ENCODE results near the gene NKIRAS2. TPM values are rescaled to one million over a fixed set of nuclear protein-coding genes. Genes with fewer than 3 reads are reported as not detected.

The NKIRAS2 gene
- polyA plus RNA-seq, 1 donor (not counting 4 experiments of a cell fraction or from before 2014, with no cell fraction given): 26.3 TPM

DNA sequence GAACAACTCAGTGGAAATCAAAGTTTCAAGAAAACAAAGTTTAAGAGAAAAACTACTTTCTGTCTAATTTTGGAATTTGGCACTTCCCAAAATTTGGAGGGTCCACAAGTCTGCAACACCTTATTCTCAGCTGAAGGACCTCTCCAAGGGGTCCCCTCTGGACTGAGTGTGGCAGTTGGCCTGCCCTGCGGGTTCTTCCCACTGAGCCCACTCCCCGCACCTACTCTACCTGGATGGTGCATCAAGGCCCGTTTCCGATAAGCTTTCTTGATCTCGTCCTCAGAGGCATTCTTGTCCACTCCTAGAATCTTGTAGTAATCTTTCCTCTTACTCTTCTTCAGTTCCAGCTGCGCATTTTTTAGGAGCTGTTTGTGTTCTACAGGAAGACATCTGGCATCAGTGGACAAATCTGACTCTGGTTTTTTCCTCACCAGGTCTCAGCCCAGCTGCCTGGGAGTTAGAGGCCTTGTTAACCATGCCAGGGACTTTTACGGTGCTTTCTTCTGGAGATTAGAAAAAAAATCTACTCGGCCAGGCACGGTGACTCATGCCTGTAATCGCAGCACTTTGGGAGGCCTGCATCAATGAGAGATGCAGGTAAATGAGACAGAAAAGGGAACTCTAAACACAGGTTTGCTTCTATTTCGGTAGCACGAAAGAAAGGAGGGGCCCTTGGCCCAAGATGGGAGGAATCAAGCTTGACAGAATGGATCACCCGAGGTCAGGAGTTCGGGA is 37.7 kb upstream of the NKIRAS2 start:
- peaks cover 2% of the 10 kb centered on the region for H3K4me1 ChIP-seq (ENCODE audit: control insufficient read depth, extremely low read depth, insufficient read depth, low read length)
- no peak overlapping the region for H3K9ac ChIP-seq (ENCODE audit: control insufficient read depth, extremely low read depth, insufficient read depth, low read length)
- H3K9me1 ChIP-seq (ENCODE audit: control insufficient read depth, extremely low read depth, insufficient read depth, low read length): no peaks in the 10 kb centered on the region
- DNase-seq (ENCODE audit: low read depth, low spot score): no peak
- H3K4me3 ChIP-seq (ENCODE audit: control insufficient read depth in 2 of 3, extremely low read depth in 1 of 3, insufficient read depth in 2 of 3, low read depth in 1 of 3, low read length in 3 of 3): no peak overlapping the region
- H3K4me2 ChIP-seq (ENCODE audit: control insufficient read depth, extremely low read depth, insufficient read depth, low read depth, low read length): no peak overlapping the region
- dilution Hi-C loops (cut with MboI; ENCODE audit: extremely low pct_ligation_motif_present, low sequenced_read_pairs): no loop called here
- no peak for FAIRE-seq
- H4K20me1 ChIP-seq (ENCODE audit: control insufficient read depth, extremely low read depth, insufficient read depth, low read length): no peaks in the 10 kb centered on the region
- no peak for TF ChIP-seq EZH2 (IDR thresholded peaks at IDR 0.05; ENCODE audit: low read length)
- TF ChIP-seq, protein P1, sequence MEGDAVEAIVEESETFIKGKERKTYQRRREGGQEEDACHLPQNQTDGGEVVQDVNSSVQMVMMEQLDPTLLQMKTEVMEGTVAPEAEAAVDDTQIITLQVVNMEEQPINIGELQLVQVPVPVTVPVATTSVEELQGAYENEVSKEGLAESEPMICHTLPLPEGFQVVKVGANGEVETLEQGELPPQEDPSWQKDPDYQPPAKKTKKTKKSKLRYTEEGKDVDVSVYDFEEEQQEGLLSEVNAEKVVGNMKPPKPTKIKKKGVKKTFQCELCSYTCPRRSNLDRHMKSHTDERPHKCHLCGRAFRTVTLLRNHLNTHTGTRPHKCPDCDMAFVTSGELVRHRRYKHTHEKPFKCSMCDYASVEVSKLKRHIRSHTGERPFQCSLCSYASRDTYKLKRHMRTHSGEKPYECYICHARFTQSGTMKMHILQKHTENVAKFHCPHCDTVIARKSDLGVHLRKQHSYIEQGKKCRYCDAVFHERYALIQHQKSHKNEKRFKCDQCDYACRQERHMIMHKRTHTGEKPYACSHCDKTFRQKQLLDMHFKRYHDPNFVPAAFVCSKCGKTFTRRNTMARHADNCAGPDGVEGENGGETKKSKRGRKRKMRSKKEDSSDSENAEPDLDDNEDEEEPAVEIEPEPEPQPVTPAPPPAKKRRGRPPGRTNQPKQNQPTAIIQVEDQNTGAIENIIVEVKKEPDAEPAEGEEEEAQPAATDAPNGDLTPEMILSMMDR (optimal IDR thresholded peaks at IDR 0.05 in 1 of 3, IDR thresholded peaks at IDR 0.05 in 1 of 3, conservative IDR thresholded peaks at IDR 0.05 in 1 of 3; ENCODE audit: extremely low read depth in 1 of 3, insufficient read depth in 2 of 3, low read length in 3 of 3): no peak
- H3K79me2 ChIP-seq (ENCODE audit: control insufficient read depth, insufficient read depth, low read length): no peaks in the 10 kb centered on the region
- H3K36me3 ChIP-seq (ENCODE audit: control insufficient read depth in 2 of 2, extremely low read depth in 1 of 2, insufficient read depth in 2 of 2, low read length in 2 of 2): peaks cover 36 to 49% of the 10 kb centered on the region in 2 experiments
- no peak overlapping the region for H3K27ac ChIP-seq (ENCODE audit: control insufficient read depth, insufficient read depth, low read length)
- H3K27me3 ChIP-seq (ENCODE audit: control insufficient read depth, extremely low read depth, insufficient read depth, low read length): no peaks in the 10 kb centered on the region
- H3K9me3 ChIP-seq (ENCODE audit: control insufficient read depth, low read depth, low read length): no peaks in the 10 kb centered on the region
- no peak overlapping the region for H2AFZ ChIP-seq (ENCODE audit: control insufficient read depth, low read length)

DNA sequence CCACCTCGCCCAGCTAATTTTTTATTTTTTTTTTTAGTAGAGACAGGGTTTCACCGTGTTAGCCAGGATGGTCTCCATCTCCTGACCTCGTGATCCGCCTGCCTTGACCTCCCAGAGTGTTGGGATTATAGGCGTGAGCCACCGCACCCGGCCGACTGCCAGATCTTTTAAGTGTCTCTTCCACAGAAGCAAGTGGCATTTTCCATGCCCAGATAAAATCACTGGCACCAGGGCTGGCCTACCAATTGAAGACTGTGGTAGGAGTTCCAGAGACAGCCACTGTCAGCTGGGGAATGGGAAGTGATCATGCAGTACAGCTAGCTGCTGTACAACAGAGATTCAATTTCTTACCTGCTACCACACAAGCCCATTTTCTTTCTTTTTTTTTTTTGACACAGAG is 35.4 kb upstream of the NKIRAS2 start:
- H3K27me3 ChIP-seq (ENCODE audit: control insufficient read depth, extremely low read depth, insufficient read depth, low read length): no peaks in the 10 kb centered on the region
- dilution Hi-C loops (cut with MboI; ENCODE audit: extremely low pct_ligation_motif_present, low sequenced_read_pairs): no loop called here
- peaks cover 43 to 58% of the 10 kb centered on the region in 2 experiments for H3K36me3 ChIP-seq (ENCODE audit: control insufficient read depth in 2 of 2, extremely low read depth in 1 of 2, insufficient read depth in 2 of 2, low read length in 2 of 2)
- DNase-seq (ENCODE audit: low read depth, low spot score) (no peak), FAIRE-seq (no peak)
- no peak overlapping the region for H3K4me2 ChIP-seq (ENCODE audit: control insufficient read depth, extremely low read depth, insufficient read depth, low read depth, low read length)
- no peak overlapping the region for H3K27ac ChIP-seq (ENCODE audit: control insufficient read depth, insufficient read depth, low read length)
- no peaks in the 10 kb centered on the region for H4K20me1 ChIP-seq (ENCODE audit: control insufficient read depth, extremely low read depth, insufficient read depth, low read length)
- no peak overlapping the region for H3K4me3 ChIP-seq (ENCODE audit: control insufficient read depth in 2 of 3, extremely low read depth in 1 of 3, insufficient read depth in 2 of 3, low read depth in 1 of 3, low read length in 3 of 3)
- H3K4me1 ChIP-seq (ENCODE audit: control insufficient read depth, extremely low read depth, insufficient read depth, low read length): no peaks in the 10 kb centered on the region
- no peaks in the 10 kb centered on the region for H3K9me3 ChIP-seq (ENCODE audit: control insufficient read depth, low read depth, low read length)
- H3K79me2 ChIP-seq (ENCODE audit: control insufficient read depth, insufficient read depth, low read length): no peaks in the 10 kb centered on the region
- no peak overlapping the region for H3K9ac ChIP-seq (ENCODE audit: control insufficient read depth, extremely low read depth, insufficient read depth, low read length)
- no peaks in the 10 kb centered on the region for H3K9me1 ChIP-seq (ENCODE audit: control insufficient read depth, extremely low read depth, insufficient read depth, low read length)
- TF ChIP-seq, protein P1 (optimal IDR thresholded peaks at IDR 0.05 in 1 of 3, IDR thresholded peaks at IDR 0.05 in 1 of 3, conservative IDR thresholded peaks at IDR 0.05 in 1 of 3; ENCODE audit: extremely low read depth in 1 of 3, insufficient read depth in 2 of 3, low read length in 3 of 3): no peak
- TF ChIP-seq EZH2 (IDR thresholded peaks at IDR 0.05; ENCODE audit: low read length): no peak
- H2AFZ ChIP-seq (ENCODE audit: control insufficient read depth, low read length): no peak overlapping the region
